Breast epithelium (tissue), 4 donors: ENCODE results near the gene PTGR3. TPM values are rescaled to one million over a fixed set of nuclear protein-coding genes. Genes with fewer than 3 reads are reported as not detected.
A peak's percentile ranks its signal among the peaks of the same experiment; 100 is the strongest.

Experiments
- DNase-seq, 2 donors: peaks; one replicate each; pipeline ENCODE4 v3.0.0-alpha.2; 2019; ENCODE audit warnings: low spot score in 2 of 2
- H3K27ac ChIP-seq, 2 donors: fragments of 200-600 bp; sonication (generic) in 1 of 2; one replicate each; pipeline ENCODE4 v1.5.1; 2016 to 2019; ENCODE audit warnings: mild to moderate bottlenecking in 1 of 2
- H3K27me3 ChIP-seq, 2 donors: fragments of 200-600 bp; sonication (generic) in 1 of 2; one replicate each; pipeline versions ENCODE4 v1.5.1 to v1.6.0; 2017 to 2019; ENCODE audit warnings: control low read depth in 1 of 2, mild to moderate bottlenecking in 1 of 2
- H3K36me3 ChIP-seq: fragments of 200-600 bp; one replicate; pipeline ENCODE4 v1.5.1; 2019
- H3K4me1 ChIP-seq, 2 donors: fragments of 200-600 bp; sonication (generic); one replicate each; pipeline ENCODE4 v1.5.1; 2016 to 2019; ENCODE audit warnings: control low read depth in 1 of 2
- H3K4me3 ChIP-seq, 3 donors: fragments of 200-600 bp; sonication (generic); 1 replicate in 2 of 3; 2 replicates in 1 of 3; pipeline ENCODE4 v1.5.1; 2016 to 2019; ENCODE audit warnings: mild to moderate bottlenecking in 3 of 3, moderate library complexity in 2 of 3
- H3K9me3 ChIP-seq, 2 donors: fragments of 200-600 bp; sonication (generic) in 1 of 2; one replicate each; pipeline ENCODE4 v1.5.1; 2016 to 2019; ENCODE audit warnings: control low read depth in 1 of 2
- POLR2A ChIP-seq: fragments of 450-650 bp; IDR thresholded peaks from one replicate; pipeline ENCODE4 v1.6.1; 2016; ENCODE audit warnings: antibody characterized with exemption, mild to moderate bottlenecking, moderate library complexity
- POLR2AphosphoS5 ChIP-seq, 3 donors: sonication (generic); formaldehyde crosslinking; IDR thresholded peaks; one replicate each; pipeline ENCODE4 v1.6.1; 2017; ENCODE audit warnings: antibody characterized with exemption in 3 of 3
- intact Hi-C: fragments of 100-400 bp; cut with DNase I; formaldehyde crosslinking; loops from one replicate; pipeline ENCODE4 v1.15.1; 2023; ENCODE audit warnings: low total_unique reads
- total RNA-seq, 3 donors: library from RNA; depleted of rRNA; stranded (reverse); fragments of >200 nt; gene quantifications; one replicate each; pipeline ENCODE4 v1.1.0, GENCODE V29; 2016
- TF ChIP-seq, protein P1 (sequence below), 3 donors: fragments of 450-650 bp; IDR thresholded peaks; one replicate each; pipeline ENCODE4 v1.5.1; 2016 to 2017; ENCODE audit warnings: antibody characterized with exemption in 3 of 3, mild to moderate bottlenecking in 3 of 3, moderate library complexity in 3 of 3

Gene PTGR3
- total RNA-seq, 3 donors from 2014 or later = 21.3 to 32.9 (median 22.9) TPM

DNA sequence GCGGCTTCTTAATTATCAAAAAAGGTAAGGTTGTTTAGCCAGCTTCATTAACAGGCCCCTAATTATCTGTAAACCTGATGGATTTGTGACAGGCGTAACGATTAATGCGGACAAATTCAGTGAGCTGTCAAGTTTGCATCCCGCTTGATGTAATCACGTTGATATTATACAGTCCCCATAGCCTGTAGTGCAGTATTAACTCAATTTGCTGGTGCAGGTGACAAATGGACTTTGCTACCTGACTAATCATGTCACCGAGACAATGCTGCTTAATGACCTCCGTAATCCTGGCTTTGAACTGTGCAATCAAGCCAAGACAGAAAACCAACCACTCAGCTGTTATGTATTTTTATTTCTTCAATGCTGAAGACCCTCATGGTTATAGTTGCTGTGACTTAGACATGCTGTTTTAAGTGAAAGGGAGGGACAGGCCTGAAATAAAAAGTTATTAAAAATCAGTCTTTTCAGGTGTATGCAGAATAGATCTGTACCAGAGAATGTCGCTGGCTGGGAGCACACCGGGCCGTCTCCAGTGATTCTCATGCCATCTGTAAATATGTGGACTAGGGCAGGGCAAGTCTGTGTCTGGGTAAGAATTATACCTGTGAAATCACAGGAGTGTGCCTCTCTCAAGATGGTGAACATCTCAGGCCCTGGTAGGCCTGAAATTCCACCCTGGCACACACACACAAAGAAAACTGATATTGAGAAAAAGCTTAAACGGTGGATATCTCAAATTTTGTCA lies 6.0 kb upstream of the PTGR3 start:
- H3K4me1 ChIP-seq = peaks cover 0 to 3% of the 10 kb centered on the region in 2 donors
- intact Hi-C loops = no loop called here
- no peaks in the 10 kb centered on the region for H3K9me3 ChIP-seq
- peak overlapping the region in 1 of 2 donors; percentile 22 for H3K27ac ChIP-seq
- H3K27me3 ChIP-seq = no peaks in the 10 kb centered on the region
- H3K4me3 ChIP-seq = no peak overlapping the region
- DNase-seq = no peak
- no peaks in the 10 kb centered on the region for H3K36me3 ChIP-seq
- no peak for TF ChIP-seq POLR2AphosphoS5 (IDR thresholded peaks at IDR 0.05)
- TF ChIP-seq, protein P1, sequence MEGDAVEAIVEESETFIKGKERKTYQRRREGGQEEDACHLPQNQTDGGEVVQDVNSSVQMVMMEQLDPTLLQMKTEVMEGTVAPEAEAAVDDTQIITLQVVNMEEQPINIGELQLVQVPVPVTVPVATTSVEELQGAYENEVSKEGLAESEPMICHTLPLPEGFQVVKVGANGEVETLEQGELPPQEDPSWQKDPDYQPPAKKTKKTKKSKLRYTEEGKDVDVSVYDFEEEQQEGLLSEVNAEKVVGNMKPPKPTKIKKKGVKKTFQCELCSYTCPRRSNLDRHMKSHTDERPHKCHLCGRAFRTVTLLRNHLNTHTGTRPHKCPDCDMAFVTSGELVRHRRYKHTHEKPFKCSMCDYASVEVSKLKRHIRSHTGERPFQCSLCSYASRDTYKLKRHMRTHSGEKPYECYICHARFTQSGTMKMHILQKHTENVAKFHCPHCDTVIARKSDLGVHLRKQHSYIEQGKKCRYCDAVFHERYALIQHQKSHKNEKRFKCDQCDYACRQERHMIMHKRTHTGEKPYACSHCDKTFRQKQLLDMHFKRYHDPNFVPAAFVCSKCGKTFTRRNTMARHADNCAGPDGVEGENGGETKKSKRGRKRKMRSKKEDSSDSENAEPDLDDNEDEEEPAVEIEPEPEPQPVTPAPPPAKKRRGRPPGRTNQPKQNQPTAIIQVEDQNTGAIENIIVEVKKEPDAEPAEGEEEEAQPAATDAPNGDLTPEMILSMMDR (IDR thresholded peaks at IDR 0.05) = no peak
- TF ChIP-seq POLR2A = no peak

DNA sequence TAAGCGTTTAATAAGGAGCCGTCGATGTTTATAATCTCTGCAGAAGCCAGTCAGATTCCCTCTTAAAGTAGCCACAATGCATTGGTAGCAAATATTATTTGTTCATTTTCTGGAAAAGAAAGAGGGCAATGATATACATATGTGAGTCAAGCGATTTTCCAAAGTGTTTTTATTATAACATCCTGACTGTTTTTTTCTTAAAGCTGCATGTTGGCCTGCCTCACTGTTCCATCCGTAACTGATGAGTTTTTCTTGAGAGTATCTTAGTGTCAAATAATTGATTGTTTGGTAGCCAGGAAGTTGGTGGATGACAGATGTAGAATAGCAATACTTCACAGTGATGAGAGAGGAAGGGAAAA lies 5.4 kb upstream of the PTGR3 start:
- Histone ChIP-seq H3K27me3 (no peaks in the 10 kb centered on the region), H3K27ac (peak overlapping the region; percentile 48 to 54), H3K4me1 (peaks cover 0 to 3% of the 10 kb centered on the region in 2 donors), H3K9me3 (no peaks in the 10 kb centered on the region), H3K36me3 (no peaks in the 10 kb centered on the region), H3K4me3 (peak overlapping the region in 1 of 3 donors; percentile 90)
- intact Hi-C loops = no loop called here
- TF ChIP-seq POLR2AphosphoS5 (IDR thresholded peaks at IDR 0.05) (no peak), POLR2A (no peak)
- TF ChIP-seq, protein P1 (IDR thresholded peaks at IDR 0.05) = no peak
- DNase-seq = no peak

DNA sequence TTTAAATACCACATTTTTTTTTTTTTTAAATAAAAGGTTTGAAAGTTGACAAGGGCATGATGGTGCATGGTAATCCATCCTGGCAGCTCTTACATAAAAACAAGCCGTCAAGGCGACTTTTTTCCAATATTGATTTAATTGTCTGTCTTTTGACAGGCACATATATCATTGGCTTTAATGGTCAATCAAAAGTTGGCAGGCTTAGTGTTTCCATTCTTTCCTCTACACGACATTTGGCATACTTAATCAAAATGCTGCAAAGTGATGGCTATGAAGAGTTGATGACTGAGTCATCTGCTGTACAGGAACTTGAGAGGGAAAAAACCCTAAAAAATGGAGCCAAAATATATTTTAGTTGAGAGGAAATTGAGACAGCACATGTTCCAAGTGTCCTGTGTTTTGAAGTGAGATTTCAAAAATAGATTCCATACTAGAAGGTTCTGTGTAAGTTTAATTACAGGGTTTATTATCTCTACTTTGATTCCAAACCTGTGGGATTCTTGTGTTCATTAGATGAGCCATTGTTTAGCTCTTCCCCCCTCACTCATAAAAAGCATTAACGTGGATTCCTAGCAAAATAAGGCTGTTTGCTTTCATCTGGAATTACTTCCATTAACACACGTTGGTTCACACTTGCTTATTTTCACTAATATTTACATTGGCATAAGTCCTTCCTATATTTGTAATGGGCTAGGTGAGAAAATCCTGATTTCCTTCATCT lies 4.8 kb upstream of the PTGR3 start:
- DNase-seq = no peak
- no peaks in the 10 kb centered on the region for H3K9me3 ChIP-seq
- H3K4me1 ChIP-seq = peaks cover 0 to 3% of the 10 kb centered on the region in 2 donors
- peak overlapping the region; percentile 54 to 93 for H3K27ac ChIP-seq
- no peak for TF ChIP-seq POLR2A
- no peak for TF ChIP-seq POLR2AphosphoS5 (IDR thresholded peaks at IDR 0.05)
- TF ChIP-seq, protein P1 (IDR thresholded peaks at IDR 0.05) = no peak
- no peaks in the 10 kb centered on the region for H3K36me3 ChIP-seq
- intact Hi-C loops = no loop called here
- H3K4me3 ChIP-seq = peak overlapping the region in 2 of 3 donors; percentile 90 to 93
- no peaks in the 10 kb centered on the region for H3K27me3 ChIP-seq

DNA sequence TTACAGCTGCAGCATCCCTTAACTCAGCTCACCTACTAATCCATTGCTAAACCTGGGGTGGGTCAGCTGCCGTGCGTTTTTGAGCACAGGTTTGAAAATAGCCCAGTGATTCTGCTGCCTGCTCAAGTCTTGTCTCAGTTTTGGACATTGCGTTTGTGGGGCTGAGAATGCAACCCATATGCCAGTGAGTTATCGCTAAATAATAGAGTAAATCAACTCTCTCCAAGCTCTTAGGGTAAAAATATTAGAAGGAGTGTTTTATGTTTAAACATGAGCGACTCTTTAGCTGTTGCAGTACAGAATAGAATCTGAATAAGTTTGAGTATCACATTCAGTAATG lies 3.8 kb upstream of the PTGR3 start:
- intact Hi-C loops = no loop called here
- TF ChIP-seq POLR2AphosphoS5 (IDR thresholded peaks at IDR 0.05) (no peak), POLR2A (no peak)
- TF ChIP-seq, protein P1 (IDR thresholded peaks at IDR 0.05) = no peak
- Histone ChIP-seq H3K27me3 (no peaks in the 10 kb centered on the region), H3K36me3 (no peaks in the 10 kb centered on the region), H3K4me1 (peaks cover 0 to 3% of the 10 kb centered on the region in 2 donors), H3K27ac (peak overlapping the region; percentile 80 to 93), H3K9me3 (no peaks in the 10 kb centered on the region), H3K4me3 (peak overlapping the region; percentile 82 to 93 (median 90))
- no peak for DNase-seq
